Stimulated activated CD4-positive, alpha-beta T cell treated with anti-CD3 and anti-CD28 coated beads, Interleukin-15, amount 100 ng/mL, for 48 hours (primary cell): ENCODE data around the gene FGD2.
"Not testable (repeated sequence)": the region's sequence is repeated elsewhere in the genome, so short reads cannot be mapped to it uniquely, and the experiment has no call there.

Experiments
- DNase-seq, 2 donors: peaks; one replicate each; pipeline ENCODE4 v3.0.0-alpha.2; 2020; ENCODE audit warnings: low read depth in 2 of 2

FGD2 gene

DNA sequence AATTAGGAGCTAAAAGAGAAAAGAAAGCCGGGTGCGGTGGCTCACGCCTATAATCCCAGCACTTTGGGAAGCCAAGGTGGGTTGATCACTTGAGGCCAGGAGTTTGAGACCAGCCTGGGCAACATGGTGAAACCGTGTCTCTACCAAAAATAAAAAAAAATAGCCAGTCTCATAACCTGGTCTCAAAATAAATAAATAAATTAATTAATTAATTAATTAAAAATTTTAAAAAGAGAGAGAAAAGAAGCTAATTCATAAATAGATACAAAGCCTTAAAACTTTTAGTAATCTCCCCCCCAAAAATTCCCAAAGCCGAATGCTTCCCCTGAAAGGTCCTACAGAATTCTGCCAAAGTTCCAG is 53.5 kb downstream of the FGD2 start:
- not testable (repeated sequence) for DNase-seq

DNA sequence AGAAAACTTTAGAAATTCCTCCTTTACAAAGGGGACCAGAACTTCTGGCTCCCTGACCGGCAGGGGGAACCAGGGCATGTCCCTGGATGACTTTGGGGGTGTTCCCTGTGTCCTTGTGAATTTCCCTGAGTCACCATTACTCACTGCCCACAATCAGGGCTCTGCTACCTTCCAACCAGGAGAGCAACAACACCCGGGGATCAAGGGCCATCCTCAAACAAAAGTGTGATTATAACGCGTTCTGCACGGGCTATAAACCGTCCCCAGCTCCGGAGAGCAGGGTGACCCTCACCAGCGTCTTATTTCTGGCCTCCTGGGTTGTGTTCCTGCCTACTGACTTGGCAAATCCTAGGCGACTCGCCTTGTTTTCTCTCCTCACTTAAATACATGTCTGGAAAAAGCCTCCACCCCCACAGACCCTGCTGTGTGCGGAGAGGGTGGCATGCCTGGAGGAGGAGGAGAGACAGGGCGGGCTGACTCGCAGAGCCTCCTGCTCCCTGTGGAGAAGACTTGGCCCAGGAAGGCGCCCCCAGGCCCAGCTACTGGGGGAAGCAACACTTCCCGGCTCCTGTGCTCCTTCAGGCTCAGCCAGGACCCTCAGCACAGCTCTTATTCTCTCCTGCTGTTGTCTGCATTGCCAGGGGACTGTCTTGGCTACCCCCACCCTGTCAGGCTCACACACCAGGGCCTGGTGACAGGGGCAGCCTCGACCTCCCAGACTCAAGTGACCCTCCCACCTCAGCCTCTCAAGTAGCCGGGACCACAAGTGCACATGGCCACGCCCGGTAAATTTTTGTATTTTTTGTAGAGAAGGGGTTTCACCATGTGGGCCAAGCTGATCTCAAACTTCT is 54.1 kb downstream of the FGD2 start:
- DNase-seq: no peak

DNA sequence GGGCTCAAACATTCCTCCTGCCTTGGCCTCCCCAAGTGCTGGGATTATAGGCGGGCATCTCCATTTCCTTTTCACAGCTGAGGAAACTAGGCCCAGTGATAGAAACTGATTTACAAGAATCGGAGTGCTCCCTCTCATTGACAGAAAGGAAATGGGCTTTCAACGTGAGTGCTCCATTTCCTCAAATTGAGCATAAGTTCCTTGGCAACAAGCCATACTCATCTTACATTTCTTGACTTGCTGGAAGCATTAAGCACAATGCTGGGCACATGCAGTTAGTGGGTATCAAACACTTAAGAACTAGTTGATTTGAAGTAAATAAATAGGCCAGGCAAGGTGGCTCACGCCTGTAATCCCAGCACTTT is 54.7 kb downstream of the FGD2 start:
- DNase-seq: no peak

DNA sequence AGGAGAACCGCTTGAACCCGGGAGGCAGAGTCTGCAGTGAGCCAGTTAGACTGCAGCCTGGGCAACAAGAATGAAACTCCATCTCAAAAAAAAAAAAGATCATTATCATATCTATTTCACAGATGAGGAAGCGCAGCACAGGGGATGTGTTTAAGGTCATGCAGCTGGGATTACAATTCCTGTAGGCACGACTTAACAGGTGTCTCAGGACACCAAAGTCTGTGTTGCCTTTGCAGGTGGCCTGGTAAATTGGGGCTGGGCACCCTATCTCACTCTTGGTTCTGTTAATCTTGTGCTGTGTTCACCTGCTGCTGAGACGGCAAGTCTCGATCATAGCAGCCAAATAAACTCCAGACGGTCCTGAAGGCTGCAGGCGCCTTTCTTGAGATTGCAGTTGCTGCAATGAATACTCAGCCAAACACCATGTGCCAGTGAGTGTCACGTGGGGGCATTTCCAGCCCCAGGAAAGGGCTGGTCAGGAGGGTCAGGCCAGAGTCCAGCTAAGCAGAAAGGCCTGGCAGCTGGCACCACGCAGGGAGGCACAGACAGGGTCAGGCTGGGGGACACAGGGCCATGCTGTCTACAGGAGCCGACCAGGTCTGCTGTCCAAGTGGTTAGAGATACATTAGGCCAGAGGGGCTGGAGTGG is 55.8 kb downstream of the FGD2 start:
- no peak for DNase-seq

DNA sequence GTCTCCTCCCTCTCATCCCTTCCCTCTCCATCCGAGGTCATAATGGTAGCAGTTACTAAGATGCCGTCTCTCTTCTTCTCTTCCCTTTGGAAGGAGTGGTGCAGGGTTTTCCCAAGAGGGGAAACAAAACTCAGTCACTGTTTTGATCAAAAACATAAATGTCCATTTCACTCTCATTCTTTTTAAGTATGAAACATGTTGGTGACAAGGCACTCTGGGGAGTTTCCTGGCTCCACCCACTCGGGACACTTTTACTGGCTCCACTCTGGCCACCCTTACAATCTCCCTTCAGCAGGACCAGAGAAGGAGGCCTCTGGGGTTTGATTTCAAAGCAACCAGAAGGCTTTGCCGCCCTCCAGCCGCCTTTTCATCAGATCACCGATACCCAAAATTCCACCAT is 57.0 kb downstream of the FGD2 start:
- no peak for DNase-seq

DNA sequence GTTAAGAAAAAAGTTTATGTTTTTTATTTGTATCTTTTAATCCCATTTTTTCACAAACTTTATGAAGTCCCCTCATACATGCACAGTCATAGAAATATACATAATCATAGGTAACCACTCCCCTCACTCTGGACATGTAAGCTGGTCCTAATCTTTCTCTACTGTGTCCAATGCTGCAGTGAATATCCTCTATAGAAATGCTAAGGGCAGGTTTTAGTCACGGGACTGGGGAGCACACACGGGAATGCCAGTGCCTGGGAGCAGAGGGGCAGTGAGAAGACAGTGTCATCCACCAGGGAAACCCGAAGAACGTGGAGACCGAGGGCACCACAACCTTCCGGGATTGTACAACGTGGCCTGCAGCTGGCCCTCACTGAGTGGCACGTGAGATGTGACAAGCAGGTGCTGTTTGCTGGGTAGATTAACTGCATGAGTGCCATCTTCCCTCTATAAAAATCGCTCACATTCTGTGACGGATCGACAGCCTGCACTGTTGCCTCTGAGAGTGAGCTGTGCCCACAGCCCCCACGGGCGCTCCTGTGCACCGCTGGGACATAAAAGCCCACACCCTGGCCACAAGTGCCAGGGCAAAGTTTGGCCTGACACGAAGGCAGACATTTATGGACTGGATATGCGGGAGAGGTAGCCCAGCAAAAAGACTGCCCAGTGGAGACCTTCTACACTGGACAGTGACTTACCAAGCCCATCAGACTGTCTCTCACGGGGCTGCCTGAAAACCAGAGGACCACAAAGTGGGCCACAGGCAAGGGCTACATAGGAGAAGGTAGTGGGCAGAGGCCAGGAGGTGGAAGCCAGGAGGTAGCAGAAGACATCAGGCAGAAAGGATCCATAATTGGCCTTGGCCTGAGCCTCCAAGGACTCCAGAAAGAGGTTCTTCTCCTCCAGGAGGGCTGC is 63.2 kb downstream of the FGD2 start:
- no peak for DNase-seq

DNA sequence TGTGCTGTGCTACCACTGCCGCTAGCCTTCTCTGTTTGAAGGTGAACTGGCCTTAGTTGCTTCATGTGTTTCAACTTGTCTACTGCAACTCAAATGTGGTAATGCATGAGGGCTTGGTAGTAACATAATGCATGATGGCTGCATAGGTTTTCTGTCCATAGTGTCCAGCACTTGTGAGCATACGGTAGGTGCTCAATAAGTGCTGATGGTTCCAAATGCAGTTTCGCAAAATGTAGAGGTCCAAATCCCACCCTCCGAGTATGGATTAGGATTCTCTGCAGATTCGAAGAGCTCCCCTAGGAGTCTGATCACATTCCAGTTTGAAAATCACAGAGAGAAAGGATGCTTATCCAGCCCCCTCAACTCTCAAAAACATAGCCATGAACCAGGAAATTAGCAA is 64.2 kb downstream of the FGD2 start:
- no peak for DNase-seq

DNA sequence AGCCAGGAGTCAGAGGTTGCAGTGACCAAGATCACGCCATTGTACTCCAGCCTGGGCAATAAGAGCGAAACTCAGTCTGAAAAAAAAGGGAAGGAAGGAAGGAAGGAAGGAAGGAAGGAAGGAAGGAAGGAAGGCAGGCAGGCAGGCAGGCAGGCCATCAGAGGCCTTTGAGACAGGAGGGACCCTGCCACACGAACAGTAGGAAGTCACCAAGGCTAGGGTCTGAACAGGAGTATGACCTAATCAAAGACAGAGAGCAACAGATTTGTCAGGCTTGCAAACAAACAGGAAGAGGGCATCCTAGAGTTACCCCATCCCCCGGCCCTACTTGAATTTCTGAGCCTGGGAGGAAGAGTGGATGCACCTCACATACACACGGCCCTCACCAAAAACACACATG is 67.1 kb downstream of the FGD2 start:
- no peak for DNase-seq

DNA sequence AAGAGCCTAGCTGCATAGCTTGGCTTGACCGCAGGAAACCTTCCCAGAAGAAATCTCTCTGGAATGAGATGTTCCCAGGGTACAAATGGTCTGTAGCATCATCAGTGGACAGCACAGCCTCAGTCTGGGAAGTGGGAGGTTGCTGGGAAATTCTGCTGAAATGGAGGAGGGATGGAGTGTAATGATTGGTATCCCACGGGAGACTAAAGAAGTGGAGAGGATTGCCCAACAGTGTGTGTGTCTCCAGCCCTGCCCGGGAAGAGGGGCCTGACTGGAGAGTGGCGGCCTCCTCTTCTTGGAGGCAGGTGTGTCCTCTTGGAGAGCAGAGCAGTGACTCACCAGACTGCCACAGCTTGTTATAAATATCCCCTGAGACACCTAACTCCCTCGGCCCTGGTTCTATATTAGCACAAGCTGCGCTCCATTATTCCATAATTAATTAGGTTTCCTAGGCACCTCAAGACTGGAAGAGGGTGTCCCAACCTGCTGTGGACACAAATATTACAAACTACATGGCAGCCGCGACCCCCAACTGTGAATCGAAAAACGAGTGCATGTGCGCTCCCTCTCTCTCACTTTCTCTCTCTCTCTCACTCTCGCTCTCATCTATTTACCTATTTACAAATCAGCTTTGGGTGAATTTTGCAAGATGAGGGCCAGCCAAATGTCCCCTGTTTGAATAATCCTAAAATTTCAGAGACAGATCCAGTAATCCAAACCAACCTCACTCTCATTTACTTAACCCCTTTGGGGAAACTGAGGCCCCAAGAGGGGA is 68.8 kb downstream of the FGD2 start:
- DNase-seq: no peak

DNA sequence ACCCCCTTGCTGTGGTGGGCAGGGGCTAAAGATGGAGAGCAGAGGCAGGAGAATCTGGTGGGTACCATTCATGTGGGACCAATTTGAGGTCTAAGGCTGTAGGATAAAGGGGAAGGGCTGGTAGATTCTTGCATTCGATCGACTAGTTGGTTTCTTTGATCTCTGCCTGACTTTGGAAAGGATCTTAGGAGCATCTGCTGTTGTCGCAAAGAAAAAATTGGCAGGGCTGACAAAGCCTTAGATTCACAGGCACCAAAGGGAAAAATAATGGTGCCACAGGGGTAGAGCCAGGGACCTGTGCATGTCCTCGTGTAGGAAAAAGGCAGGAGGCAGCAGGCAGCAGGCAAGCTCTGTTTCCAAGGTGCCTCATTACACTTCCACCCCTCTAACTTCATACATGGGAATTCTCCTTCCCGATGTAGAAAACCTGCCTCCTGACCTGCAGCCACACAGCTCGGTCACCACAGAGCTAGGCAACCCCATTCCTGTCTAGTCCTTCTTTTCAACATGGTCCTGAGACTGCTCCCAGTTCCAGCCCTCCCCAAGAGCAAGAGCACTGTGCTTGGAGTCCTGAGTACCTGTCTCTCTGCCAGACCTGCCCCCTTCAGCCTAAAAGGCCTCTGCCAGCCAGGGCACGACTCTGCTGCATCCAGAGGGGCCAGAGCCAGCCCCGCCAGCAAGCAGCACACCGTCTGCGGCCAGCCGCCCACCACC is 71.9 kb downstream of the FGD2 start:
- DNase-seq: no peak

DNA sequence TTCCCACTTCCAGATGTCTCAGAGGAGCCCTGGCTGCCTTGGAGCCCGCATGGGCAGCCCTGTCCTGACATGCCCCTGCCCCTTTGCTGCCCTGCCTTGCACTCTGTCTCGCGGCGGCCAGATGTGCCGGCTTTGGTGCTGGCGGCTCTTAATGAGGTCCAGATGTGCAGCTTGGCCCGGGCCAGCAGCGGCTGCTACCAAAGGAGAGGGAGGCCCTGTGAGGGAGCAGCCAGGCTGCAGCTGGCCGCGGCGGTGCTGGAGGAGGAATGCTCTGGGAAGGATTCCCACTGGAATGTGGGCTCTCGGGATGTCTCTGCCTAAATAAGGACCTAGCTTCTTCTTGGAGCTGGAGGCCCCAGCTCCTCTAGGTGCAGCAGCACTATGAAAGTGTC is 72.4 kb downstream of the FGD2 start:
- no peak for DNase-seq
